ENCODE data around the gene RIPOR3. TPM values are rescaled to one million over a fixed set of nuclear protein-coding genes. Genes with fewer than 3 reads are reported as not detected.

Gene RIPOR3
- total and polyA plus RNA-seq, 9 of the 15 experiments (the other 6 are each of a cell fraction or from before 2014, with no cell fraction given), result 3.3 to 62.7 (median 21.4) TPM

DNA sequence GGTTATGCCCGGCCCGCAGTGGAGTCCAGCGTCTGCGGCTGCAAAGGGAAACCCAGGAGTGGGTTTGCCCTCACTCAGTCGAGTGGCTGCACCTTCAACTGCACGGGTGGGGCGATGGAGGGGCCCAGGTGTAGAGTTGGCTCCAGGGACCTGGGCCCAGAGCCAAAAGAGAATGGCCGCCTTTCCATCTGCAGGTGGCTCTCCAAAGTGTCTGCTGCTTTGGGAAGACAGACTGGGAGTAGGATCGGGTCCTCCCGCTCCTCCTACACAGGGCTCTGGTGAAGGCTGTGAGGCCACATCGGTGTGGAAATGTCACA is 101.0 kb downstream of the RIPOR3 start:
- Histone ChIP-seq H3K4me3 (no peak overlapping the region), H3K9me3 (replicated peaks; ENCODE audit: control insufficient read depth, insufficient read depth, low read depth, low read length) (no peaks in the 10 kb centered on the region), H3K27ac (ENCODE audit: extremely low read depth, low read depth, low read length) (no peak overlapping the region), H3K36me3 (ENCODE audit: control insufficient read depth, insufficient read depth, low read length) (peaks cover 83% of the 10 kb centered on the region), H3K9me1 (ENCODE audit: control insufficient read depth, insufficient read depth, low read length) (no peaks in the 10 kb centered on the region), H3K4me2 (ENCODE audit: insufficient read depth, low read length) (no peak overlapping the region), H3K4me1 (replicated peaks in 1 of 2; ENCODE audit: control insufficient read depth in 2 of 2, insufficient read depth in 2 of 2, low read length in 2 of 2) (peaks cover 0 to 4% of the 10 kb centered on the region in 2 experiments; a peak in 1 of 5 replicates), H4K20me1 (replicated peaks; ENCODE audit: control insufficient read depth, insufficient read depth, low read length) (no peaks in the 10 kb centered on the region), H3K79me2 (ENCODE audit: control insufficient read depth, insufficient read depth, low read length) (no peaks in the 10 kb centered on the region), H3K27me3 (ENCODE audit: control insufficient read depth in 2 of 2, insufficient read depth in 2 of 2, low read length in 2 of 2) (no peaks in the 10 kb centered on the region), H3K9ac (ENCODE audit: insufficient read depth in 1 of 2, low read depth in 2 of 2, low read length in 2 of 2) (no peak overlapping the region), H2AFZ (ENCODE audit: low read depth, low read length) (no peak overlapping the region)
- ChIA-PET CTCF (ENCODE audit: low intra/inter-chr PET ratio) (no interaction called here), POLR2A (no interaction called here)
- no peak for ATAC-seq
- WGBS (ENCODE audit: insufficient coverage, low coverage, missing lambda C conversion rate), result 87% methylated on average over 11 of the region's 11 CpGs
- in situ Hi-C loops (cut with MboI) (no loop called here), intact Hi-C loops (cut with micrococcal nuclease) (no loop called here)
- FAIRE-seq, result no peak
- BruUV-seq (replicated peaks), result no TSS peak
- peak; percentile 17; the same call in 1 of the 2 replicates for TF ChIP-seq POLR2A (conservative IDR thresholded peaks at IDR 0.05)
- TF ChIP-seq SAFB (IDR thresholded peaks at IDR 0.05; ENCODE audit: borderline replicate concordance, low read depth, low read length), result no peak
- no peak for TF ChIP-seq NBN (IDR thresholded peaks at IDR 0.05; ENCODE audit: low read depth)
- TF ChIP-seq SRSF3 (IDR thresholded peaks at IDR 0.05; ENCODE audit: insufficient read depth, low read length), result no peak
- TF ChIP-seq NFATC3 (IDR thresholded peaks at IDR 0.05), result no peak
- no peak for TF ChIP-seq MAFG (tag; conservative IDR thresholded peaks at IDR 0.05)
- peak; percentile 35 for TF ChIP-seq NFIC (IDR thresholded peaks at IDR 0.05)
- no peak for TF ChIP-seq NELFE (IDR thresholded peaks at IDR 0.05; ENCODE audit: insufficient read depth, insufficient read length)
- no peak for TF ChIP-seq MAZ (CRISPR knock-in tag; conservative IDR thresholded peaks at IDR 0.05 in 1 of 2, IDR thresholded peaks at IDR 0.05 in 1 of 2)
- TF ChIP-seq MBD2 (IDR thresholded peaks at IDR 0.05; ENCODE audit: borderline replicate concordance, low read depth), result no peak
- TF ChIP-seq RBM15 (IDR thresholded peaks at IDR 0.05; ENCODE audit: insufficient read depth, low read length), result no peak
- TF ChIP-seq ZNF79 (CRISPR knock-in tag; IDR thresholded peaks at IDR 0.05; ENCODE audit: low read depth), result no peak
- TF ChIP-seq, protein P1, sequence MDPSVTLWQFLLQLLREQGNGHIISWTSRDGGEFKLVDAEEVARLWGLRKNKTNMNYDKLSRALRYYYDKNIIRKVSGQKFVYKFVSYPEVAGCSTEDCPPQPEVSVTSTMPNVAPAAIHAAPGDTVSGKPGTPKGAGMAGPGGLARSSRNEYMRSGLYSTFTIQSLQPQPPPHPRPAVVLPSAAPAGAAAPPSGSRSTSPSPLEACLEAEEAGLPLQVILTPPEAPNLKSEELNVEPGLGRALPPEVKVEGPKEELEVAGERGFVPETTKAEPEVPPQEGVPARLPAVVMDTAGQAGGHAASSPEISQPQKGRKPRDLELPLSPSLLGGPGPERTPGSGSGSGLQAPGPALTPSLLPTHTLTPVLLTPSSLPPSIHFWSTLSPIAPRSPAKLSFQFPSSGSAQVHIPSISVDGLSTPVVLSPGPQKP (CRISPR knock-in tag; IDR thresholded peaks at IDR 0.05), result no peak
- TF ChIP-seq MEIS2 (IDR thresholded peaks at IDR 0.05; ENCODE audit: partially characterized antibody), result no peak
- no peak for TF ChIP-seq GTF2A2 (tag; IDR thresholded peaks at IDR 0.05)
- TF ChIP-seq POLR2G (IDR thresholded peaks at IDR 0.05; ENCODE audit: low read depth, low read length), result peak; percentile 68
- TF ChIP-seq, protein P2, sequence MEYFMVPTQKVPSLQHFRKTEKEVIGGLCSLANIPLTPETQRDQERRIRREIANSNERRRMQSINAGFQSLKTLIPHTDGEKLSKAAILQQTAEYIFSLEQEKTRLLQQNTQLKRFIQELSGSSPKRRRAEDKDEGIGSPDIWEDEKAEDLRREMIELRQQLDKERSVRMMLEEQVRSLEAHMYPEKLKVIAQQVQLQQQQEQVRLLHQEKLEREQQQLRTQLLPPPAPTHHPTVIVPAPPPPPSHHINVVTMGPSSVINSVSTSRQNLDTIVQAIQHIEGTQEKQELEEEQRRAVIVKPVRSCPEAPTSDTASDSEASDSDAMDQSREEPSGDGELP (CRISPR knock-in tag; IDR thresholded peaks at IDR 0.05; ENCODE audit: borderline replicate concordance), result 0 out of 2 replicates have a peak, but pooled peaks have one; percentile 24
- no peak for TF ChIP-seq TFAM (CRISPR knock-in tag; conservative IDR thresholded peaks at IDR 0.05)
- DNase-seq (ENCODE audit: extremely low read depth in 1 of 4, low spot score in 3 of 4), result no peak

Data from K562 (cell line).